Ramos (cell line): ENCODE measurements around the gene RAB6B.

Source experiments
- in situ Hi-C: fragments of 300-500 bp; cut with MboI; formaldehyde crosslinking; loops from one replicate; pipeline ENCODE4 v1.14.3; 2022; ENCODE audit warnings: low sequenced_read_pairs; ENCODE audit not compliant: unreplicated experiment

Gene RAB6B

DNA sequence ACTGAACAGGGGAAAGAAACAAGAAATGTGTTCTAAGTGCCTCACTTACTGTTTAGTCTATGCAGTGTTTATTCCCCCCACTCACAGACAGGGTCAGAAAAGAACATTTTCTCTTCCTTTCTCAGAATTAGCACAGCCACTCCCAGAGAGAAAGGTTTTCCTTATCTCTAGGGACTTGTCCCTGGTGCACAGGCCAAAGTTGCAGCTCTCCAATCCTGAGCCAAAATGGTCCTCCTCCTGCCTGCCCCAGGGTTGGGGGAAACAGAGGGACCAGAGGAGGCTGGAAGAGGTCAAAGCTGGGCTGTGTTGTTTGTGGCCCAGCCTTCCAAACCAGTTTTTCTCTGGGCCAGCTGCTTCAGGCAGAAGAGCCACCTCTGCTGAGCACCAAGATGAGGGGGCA is 12.0 kb downstream of the RAB6B start:
- in situ Hi-C loops, result no loop called here

DNA sequence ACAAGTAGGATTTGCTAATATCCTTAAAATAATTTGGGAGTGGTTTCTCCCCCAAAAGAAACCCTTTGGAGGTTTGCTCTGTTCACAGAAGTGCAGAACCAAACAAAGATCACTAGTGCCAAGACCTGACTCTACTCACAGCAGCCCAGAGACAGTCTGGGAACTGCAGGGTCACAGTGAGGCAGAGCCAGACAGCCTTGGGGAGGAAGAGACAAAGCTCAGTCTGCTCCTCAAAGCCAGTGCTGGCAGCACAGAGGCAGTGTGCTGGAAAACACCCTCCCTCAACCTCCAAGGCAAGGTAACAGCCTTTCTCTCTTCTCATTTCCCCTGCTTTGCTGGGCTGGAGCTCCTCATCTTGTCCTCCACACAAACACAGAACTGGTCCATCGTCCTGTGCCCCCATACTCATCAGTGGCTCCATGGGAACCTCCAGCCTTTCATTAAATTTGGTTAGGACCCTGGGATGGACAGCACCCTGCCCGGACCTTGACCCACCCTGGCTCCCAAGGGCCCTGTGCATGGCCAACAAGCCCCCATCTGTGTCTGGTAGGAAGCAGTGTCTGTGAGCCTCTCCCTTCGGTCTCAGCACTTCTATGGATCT is 12.6 kb downstream of the RAB6B start:
- in situ Hi-C loops, result no loop called here

DNA sequence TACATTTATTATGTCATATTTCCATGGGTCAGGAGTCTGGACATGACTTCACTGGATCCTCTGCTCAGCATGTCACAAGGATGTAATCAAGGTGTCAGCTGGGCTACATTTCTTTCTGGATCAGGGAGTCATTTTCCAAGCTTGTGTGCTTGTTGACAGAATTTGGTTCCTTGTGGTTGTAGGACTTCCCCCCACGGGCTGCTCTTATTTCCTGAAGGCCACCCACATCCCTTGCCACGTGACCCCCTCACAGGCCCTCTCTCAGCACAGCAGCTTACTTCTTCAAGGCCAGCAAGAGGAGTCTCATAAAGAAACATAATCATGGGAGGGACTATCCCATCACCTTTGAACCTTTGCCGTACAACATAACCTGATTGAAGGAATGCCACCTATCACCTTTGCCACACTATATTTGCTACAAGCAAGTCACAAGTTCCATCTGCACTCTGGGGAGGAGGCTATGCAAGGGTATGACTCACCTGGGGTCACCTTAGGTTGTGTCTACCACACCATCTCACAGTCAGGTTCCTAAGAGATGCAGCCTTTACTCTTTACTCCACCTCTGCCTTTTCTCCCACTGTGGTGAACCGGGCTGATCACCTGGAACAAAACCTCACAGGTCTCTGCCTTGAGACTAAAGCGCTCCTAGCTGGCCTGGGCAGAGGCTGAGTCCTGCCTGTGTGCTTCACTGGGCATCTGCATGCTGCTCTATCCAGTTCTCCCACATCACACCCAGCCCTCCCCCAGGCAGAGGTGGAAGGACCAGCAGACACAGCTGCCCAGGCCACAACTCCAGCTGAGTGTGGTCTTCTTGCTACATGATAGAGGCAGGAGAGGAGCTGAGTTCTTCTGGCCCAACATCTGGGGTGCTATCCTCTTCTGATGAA is 13.5 kb downstream of the RAB6B start:
- in situ Hi-C loops, result no loop called here

DNA sequence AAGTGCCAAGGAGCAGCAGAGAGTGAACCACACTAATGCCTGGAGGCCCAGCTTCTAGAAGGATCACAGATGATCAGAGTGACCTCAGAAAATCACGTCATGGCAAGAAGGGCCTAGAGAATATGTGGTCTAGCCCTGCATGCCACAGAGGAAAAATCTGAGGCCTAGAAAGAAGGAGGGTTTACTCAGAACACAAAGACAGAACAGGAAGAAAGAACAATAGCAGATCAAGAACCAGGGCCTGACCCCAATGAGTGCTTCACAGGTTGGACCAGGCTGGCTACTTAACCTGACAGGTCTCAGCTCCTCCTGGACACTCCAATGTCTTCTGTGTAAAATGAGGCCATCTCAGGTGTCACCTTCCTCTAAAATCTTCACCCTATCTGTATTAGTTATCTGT is 14.2 kb downstream of the RAB6B start:
- in situ Hi-C loops, result no loop called here

DNA sequence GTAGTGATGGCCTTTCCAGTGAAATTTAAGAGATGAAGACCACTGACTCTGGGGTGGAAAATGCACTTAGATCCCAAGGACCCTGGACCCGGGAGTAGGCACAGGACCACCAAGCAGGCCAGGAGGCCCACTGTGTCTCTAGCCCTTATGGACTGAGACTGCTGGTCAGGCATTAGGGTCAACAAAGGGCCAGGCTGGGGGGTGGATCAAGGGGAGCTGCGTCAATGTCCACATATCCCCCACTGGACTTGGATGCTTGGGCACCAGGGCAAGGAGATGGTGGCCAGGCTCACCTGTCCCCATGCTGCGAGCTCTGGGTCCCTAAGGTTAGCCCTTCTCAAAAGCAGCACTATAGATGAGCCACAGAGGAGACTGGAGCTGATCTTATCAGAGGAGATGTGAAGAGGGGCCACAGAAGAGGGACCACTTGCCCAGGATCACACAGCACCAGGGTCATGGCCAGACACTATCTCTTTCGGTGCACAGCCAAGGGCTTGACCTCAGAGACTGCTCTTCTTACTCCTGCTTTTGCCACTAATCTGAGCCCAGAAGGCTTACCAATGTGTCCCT is 14.7 kb downstream of the RAB6B start:
- in situ Hi-C loops, result no loop called here

DNA sequence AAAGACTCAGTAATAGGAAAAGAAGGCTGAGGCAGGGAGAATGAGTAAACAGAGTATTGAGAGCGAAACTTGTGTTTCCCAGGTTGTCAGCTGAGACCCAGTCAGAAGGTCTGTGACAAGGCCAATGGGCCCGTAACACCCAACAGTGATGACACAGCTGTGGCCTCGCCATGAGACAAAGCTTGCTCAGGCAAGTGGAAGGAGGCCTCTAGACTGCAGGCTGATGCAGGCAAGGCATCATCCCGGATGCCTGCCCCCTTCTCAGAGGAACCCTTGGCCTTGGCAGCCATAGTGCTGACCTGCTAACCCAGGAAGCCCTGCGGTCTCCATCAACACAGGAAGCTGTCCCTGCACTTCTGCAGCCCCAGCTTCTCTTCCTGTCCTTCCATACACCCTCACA is 15.4 kb downstream of the RAB6B start:
- in situ Hi-C loops, result no loop called here

DNA sequence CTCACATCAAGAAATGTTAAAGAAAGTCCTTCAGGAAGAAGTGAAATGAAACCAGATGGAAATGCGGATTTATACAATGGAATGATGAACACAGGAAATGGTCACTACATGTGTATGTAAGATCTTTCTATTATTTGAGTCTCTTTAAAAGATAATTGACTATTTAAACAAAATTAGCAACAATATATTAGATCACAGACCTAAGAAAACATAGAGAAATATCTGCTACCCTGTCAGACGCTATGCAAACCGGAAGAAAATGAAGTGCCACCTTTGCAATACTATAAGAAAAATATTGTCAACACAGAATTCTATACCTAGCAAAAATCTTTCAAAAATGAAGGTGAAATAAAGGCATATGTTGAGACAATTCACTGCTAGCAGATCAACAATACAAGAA is 17.2 kb downstream of the RAB6B start:
- in situ Hi-C loops, result no loop called here

DNA sequence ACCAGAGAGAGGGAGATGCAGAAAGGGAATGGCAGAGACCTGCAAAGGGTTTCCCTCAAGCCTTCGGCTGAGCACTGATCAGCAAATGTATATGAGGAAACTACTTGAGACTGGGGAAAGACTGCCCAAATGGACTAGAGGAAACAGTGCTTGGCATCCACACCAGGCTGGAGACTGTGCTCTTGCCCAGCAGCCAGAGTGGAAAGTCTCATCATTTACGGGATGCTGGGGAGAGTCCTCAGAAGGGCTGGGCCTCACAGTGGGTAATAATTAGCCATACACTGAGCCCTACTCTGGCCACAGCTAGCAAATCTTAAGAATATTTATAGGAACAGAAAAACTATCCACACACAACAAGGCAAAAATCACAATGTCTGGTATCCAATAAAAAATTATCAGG is 18.5 kb downstream of the RAB6B start:
- in situ Hi-C loops, result no loop called here

DNA sequence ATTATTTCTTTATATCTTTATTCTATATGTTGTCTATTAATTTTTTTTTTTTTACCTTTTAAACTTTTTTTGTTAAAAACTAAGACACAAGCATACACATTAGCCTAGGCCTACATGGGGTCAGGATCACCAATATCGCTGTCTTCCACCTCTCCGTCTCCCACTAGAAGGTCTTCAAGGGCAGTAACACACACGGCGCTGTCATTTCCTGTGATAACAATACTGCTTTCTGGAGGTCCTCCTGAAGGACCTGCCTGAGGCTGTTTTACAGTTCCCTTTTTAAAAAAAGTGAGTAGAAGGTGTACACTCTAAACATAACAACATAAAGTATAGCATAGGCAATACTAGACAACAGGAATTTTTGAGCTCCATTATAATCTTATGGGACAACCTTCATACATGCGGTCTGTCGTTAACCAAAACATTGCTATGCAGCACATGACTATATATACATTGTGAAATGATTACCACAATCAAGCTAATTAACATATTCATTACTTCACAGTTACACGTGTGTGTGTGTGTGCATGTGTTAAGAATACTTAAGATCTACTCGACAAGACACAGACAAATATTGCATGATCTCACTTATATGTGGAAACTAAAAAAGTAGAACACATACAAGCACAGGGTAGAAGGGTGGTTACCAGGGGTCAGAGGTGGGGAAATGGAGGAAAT is 20.8 kb downstream of the RAB6B start:
- in situ Hi-C loops, result no loop called here

DNA sequence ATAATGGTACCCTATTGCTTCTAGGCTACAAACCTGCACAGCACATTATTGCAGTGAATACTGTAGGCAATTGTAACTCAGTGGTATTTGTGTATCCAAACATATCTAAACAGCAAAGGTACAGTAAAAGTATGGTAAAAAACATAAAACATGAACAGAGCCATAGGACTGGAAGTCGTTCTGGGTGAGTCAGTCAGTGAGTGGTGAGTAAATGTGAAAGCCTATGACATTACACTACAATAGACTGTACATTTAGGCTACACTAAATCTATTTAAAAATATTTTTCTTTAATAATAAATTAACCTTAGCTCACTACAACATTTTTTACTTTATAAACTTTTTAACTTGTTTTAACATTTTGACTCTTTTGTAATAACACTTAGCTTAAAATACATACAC is 21.3 kb downstream of the RAB6B start:
- in situ Hi-C loops, result no loop called here

DNA sequence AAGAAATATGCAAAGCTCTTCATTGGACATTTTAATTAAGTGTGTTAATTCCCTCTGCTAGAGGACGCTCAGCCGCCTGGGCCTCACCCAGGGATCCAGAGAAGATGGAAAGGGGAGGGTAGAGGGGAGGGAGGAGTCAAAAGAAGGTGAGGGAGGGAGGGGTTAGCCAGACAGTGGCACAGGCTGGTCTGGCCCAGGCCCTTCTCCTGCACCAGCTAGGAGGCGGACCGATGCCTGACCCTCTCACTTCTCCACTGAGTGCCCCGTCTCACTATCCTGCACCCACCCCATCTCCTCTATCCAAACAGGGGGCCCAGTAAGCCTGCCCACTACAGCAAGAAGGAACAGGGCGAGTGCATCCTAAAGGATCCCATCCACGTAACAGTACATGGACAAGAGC is 22.9 kb downstream of the RAB6B start:
- in situ Hi-C loops, result no loop called here

DNA sequence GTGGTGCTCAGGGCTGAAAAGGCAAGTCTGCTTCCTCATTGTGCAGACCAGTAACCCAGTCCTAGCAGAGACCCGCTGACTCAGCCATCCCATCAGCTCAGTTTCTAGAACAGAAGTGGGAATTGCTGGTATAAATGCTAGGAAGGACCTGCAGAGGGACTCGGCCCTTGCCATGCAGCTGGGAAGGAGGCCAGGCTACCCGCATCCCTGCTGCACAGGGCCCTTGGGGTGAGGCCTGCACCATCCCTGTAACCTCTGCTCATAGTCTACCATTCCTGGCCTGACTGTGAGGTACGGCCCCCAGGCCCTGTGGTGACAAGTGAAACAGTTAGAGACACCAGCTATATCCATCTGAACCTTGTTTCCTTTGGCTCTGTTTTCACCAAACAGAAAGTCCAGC is 23.5 kb downstream of the RAB6B start:
- in situ Hi-C loops, result no loop called here

DNA sequence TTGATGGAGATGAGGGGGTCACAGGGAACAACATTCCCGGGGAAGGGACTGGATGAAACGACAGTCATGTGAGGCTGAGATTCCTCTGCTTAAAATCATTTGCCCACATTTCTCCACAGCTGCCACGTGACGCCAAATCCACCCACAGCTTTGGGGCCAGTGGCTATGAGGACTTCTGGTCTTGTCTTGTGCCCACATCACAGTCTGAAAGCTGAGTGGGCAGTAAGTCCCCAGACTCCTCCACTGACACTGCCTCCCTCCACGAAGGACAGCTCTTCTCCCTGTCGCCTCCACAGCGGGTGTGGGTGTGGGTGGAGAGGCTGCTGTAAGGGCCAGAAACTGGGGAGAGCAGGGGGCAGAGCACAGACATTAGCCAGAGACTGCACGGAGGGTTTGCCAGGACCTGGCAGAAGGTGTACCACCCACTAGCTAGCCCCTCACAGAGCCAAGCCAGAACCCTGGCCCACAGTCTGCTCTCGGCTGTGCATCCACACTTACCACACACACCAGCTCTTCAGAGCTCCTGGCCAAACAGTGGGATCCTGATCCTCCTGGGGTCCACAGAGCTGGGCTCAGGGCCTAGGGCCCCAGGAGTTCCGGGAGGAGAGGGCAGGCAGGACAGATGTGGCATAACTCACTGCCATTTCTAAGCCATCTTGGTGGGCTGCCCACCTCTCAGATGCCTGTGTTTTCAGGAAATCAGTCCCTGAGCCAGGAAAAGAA is 24.2 kb downstream of the RAB6B start:
- in situ Hi-C loops, result no loop called here

DNA sequence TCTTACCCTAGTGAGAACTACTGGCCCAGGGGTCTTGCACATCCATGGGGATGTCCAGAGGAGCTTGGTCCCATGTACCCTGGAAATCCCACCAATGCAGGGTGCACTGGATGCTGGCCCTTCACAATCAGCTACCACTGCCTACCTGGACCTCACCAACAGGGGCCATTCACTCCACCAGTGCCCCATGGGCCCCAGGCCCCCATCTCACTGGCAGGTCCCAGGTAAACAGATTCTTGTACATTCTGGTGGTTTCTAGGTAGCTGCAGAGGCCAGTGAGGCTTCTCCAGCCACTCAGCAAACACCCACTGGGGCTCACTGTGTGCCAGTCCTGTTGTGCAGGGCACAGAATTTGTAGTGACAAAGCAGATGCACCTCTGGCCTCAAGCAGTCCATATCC is 24.9 kb downstream of the RAB6B start:
- in situ Hi-C loops, result no loop called here

DNA sequence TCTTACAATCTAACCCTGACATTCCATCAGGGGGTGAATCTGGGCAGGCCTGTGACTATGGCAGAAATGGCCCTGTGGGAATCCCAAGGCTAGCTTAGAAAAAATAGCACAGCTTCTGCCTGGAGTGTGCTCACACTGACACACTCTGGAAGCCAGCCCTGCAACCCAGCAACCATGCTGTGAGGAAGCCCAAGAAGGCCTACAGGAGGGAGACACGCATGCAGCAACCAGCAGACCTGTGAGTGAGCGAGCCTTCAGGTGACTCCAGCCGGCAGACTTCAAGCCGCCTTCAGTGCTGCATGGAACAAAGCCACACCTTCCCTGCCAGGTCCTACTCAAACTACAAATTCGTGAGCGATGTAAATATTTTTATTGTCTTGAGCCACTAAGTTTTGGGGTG is 26.1 kb downstream of the RAB6B start:
- in situ Hi-C loops, result no loop called here

DNA sequence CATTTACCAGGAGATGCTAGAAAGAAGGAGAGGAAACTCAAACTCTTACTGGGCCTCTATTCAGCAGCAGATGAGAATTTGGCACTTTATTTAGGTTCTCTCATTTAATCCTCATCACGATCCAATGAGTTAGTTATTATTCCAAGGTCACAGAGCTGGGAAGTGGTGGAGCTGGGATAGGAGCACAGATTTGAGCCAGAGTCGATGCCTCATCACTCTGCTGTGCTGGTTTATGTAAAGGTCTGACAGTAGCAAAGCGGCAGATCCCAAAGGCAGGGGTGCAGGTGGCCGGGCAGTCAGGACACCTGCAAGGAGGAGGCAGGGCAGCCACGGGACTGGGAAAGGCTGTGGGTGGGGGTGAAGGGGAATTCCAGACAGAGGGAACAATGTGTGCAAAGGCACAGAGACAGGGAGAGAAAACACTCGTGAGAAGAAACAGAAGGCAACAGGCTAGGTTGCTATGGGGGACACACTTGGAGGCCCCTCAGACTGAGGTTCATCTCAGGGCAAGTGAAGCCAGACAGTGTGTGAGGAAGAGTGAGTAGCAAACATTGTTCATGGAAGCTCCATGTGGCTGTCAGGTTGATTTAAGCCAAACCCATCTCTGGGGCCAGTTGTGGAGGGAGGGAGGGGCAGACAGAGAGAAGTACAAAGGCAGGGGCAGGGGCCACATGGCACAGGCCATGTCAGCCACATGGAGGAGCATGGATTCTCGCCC is 26.8 kb downstream of the RAB6B start:
- in situ Hi-C loops, result no loop called here

DNA sequence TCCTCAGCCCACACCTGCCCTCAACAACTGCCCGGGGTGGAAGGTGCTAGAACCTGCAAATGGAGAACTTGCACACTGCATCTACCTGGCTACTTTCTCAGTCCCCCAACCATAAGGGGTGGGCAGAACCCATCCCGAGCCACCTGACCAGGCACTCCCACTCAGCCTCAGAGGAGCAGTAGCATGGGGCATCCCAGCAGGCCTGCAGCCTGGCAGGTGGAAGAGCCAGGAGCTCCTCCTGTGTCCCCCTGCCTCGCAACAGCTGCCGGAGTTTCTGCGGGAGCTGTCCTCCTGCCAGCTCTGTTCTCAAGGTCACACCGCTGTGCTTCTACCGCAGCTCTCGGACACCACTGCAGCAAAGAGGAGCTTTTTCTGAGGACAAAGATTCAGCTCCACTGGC is 27.5 kb downstream of the RAB6B start:
- in situ Hi-C loops, result no loop called here

DNA sequence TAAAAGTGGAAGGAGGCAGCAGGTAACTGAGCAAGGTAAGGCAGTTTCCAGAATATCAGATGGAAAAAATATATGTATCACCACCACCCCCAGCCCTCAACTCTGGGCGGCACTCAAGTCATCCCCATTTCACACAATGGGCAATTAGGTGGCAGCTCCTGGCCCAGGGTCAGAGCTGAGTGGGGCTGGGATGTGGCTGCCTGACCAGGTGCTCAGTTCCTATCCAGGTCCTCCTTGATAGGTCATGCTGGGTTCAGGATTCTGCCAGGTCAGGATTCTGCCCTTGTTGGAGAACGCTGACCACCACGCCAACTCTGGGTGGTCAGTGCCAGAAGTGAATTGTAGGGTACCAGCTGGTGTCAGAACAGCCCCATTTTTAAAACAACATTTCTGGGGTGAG is 29.5 kb downstream of the RAB6B start:
- in situ Hi-C loops, result no loop called here

DNA sequence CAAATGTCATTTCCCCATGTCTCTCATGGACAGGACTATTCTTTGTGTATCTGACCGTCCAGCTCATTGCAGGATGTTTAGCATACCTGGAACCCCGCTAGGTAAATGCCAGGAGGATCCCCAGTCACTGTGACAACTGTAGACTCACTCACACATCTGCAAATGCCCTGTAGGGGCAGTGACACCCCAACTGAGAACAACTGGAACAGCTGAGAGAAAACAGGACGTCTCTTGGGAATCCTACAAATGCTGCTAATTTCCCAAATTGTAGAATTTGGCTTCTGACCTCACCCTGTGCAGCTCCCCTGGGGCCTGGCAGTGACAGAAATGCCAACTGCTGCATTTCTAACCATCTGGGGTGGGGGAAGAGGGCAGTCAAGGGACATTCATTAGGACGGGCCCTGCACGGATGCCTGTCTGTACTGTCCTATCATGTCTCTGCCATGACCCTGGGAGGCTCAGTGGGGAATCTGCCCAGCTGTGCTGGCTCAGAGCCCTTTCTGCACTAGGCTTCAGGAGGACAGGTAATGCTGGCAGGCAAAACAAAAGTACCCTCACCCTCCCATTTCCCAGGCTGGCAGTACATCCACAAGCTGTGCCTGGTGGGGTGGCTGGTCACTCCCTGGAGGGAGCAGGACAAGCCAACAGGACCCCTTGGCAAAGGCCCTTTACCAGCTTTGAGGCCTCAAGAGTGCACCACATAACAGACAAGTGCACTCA is 30.4 kb downstream of the RAB6B start:
- in situ Hi-C loops, result no loop called here
